GM18508 (cell line): Measurements from ENCODE around the gene CYP4A11.
"Not testable (repeated sequence)": the region's sequence is repeated elsewhere in the genome, so short reads cannot be mapped to it uniquely, and the experiment has no call there.

Source experiments
- ATAC-seq: cut with Tn5 transposase; IDR thresholded peaks from one replicate; pipeline ENCODE4 v1.9.1; 2021; ENCODE audit warnings: moderate number of reproducible peaks; ENCODE audit not compliant: insufficient read depth, unreplicated experiment

Gene CYP4A11, protein sequence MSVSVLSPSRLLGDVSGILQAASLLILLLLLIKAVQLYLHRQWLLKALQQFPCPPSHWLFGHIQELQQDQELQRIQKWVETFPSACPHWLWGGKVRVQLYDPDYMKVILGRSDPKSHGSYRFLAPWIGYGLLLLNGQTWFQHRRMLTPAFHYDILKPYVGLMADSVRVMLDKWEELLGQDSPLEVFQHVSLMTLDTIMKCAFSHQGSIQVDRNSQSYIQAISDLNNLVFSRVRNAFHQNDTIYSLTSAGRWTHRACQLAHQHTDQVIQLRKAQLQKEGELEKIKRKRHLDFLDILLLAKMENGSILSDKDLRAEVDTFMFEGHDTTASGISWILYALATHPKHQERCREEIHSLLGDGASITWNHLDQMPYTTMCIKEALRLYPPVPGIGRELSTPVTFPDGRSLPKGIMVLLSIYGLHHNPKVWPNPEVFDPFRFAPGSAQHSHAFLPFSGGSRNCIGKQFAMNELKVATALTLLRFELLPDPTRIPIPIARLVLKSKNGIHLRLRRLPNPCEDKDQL

DNA sequence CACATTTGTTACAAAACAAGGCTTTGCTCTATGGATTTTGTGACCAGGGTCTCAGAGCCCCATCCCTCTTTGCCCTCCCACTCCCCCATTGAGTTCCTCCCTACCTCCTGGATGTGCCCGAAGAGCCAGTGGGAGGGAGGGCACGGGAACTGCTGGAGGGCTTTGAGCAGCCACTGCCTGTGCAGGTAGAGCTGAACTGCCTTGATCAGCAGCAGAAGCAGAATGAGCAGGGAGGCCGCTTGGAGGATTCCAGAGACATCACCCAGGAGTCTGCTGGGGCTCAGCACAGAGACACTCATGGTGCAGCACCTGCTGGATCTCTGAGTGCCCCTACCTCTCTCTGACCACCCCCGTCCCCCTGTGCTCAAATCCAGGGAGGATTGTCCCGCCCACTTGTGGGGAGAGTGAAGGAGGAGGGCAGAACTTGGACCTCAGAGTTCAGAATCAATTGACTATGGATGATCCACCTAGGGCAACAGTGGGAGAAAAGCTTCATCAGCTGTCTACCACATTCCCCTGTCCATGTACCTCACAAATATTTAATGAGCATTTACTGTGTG lies at the start of gene CYP4A11:
Gene CYP4A11 (minus strand): TSS at position 342 of the 560 bp plus-strand sequence. CDS start 43 bp downstream, at position 299.
- no peak for ATAC-seq

DNA sequence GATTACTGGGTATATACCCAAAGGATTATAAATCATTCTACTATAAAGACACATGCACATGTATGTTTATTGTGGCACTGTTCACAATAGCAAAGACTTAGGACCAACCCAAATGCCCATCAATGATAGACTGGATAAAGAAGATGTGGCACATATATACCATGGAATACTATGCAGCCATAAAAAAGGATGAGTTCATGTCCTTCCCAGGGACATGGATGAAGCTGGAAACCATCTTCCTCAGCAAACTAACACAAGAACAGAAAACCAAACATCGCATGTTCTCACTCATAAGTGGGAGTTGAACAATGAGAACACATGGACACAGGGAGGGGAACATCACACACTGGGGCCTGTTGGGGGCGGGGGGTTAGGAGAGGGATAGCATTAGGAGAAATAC lies 49.3 kb upstream of the CYP4A11 start:
- ATAC-seq, result not testable (repeated sequence)

DNA sequence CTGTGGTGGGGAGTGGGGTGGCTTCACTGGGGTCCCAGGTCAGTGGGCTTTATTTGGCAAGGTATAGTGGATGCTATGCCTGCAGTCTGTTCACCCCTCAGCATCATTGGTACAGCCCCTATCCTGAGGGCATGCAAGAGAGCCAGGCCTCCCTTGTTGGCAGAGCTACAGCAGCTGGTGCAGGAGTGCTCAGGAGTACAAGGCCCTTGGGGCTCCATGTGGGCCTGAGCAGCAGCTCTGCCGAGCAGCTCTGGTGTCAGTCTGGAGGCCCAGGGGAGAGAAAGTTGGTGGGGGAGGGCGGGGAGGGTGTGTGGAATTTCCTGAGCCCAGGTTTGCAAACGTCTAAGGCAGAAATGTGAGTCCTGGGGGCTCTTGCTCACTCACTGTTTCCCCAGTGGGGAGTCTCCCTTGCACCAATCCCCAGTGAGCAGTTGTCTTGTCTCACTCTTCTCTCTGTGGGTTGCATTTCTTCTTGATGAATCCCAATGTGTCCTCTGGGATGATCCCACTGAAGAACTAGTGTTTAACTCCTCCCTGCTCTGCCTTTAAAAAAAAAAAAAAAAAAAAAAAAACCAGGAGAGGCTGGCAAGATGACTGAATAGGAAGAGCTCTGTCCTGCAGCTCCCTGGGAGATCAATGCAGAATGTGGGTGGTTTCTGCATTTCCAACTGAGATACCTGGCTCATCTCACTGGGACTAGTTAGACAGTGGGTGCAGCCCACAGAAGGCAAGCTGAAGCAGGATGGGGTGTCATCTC lies 42.7 kb upstream of the CYP4A11 start:
- no peak for ATAC-seq

DNA sequence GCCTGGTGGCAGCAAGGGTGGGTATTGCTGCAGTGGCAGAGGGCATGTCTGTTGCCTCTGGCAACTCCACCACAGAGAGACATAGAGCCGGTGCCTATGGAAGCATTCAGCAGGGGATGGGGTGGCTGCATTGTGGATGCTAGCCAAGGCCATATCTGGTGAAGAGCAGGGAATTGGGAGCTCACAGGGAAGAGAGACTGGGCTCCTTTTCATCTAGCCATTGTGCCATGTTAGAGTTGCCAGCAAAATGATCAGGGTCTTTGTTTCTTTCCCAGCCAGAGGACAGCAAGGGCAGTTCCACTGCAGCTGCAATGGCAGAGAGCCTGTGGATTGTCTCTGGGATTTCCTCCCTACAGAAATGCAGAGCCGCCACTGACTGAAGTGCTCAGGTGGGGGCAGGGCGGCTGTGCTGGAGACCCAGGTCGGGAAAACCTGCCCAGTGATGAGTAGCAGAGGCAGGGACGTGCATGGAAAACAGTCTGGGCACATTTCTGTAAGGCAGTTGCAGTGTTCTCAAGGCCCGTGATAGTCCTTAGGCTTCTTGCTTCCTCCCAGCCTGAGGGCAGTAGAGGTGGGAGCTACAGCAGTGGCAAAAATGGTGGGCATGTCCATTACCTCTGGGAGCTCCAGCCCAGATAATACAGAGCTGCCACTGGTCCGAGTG lies 42.0 kb upstream of the CYP4A11 start:
- ATAC-seq, result no peak

DNA sequence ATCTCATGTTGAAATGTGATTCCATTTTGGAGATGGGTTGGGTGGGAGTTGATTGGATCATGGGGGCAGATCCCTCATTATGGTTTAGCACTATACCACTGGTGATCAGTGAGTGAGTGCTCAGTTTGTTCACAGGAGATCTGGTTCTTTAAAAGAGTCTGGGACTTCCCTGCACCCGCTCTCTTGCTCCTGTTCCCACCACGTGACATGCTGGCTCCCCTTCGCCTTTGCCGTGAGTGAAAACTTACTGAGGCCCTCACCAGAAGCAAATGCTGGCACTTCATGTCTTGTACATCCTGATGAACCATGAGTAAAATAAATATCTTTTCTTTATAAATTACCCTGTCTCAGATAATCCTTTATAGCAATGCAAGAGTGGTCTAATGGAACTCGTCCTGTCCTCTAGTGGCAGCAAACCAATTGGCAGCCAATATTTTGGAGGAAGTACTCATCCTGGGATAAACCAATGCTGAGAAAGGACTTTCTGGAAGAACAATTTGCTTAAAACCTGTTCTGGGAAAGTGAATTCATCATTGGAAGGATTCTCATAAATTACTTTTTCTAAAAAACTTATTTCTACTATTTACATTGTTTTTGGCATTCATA lies 27.8 kb upstream of the CYP4A11 start:
- no peak for ATAC-seq

DNA sequence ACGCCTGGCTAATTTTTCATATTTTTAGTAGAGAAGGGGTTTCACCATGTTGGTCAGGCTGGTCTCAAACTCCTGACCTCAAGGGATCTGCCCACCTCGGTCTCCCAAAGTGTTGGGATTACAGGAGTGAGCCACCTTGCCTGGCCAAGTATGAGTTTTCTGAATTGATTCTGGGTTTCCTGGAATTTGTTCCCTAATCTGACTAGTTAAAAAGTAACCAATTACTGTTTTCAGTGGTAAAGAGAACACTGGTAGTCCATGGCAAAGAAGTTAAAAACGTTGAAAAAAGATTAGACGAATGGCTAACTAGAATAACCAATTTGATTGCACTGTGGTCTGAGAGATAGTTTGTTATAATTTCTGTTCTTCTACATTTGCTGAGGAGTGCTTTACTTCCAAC lies 21.0 kb upstream of the CYP4A11 start:
- ATAC-seq, result not testable (repeated sequence)

DNA sequence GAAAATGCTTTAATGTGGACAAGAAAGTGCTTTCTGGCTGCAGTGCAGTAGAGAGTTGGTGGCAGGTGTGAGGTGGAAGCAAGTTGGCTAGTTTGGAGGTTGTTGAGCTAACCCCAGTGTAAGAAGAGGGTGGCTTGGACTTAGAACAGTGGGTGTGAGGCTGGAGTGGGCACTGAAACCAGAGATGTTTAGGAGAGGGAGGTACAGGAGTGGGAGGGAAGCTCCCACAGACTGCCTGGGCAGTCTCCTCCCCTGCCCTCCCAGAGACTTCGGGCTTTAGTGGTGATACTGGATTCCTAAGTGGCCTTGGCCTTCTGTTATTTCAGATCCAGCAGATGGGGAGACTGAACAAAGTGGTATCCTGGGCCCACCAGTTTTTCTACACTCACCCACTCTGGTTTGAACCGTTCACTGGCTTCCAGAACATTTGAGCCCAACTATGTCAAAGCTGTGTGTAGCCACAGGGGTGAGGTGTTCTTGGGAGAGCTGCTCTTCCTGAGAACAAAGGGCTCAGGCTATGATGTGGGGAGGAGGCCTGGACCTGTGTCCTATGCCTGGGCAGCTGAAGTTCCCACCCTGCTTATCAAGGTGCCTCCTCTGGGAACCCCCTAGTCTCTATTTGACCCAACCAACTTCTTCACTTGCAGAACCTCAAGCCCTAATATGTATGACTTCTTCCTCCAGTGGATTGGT lies 19.9 kb upstream of the CYP4A11 start:
- no peak for ATAC-seq

DNA sequence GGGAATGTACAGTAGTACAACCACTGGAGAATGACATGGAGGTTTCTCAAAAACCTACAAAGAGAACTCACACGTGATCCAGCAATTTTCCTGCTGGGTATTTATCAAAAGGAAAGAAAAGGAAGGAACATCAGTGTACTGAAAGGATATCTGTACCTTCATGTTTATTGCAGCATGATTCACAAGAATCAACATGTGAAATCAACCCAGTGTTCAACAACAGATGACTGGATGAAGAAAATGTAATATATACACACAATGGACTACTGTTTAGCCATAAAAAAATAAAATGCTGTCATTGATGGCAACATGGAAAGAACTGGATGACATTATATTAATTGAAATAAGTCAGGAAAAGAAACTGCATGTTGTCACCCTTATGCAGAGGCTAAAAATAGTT lies 19.0 kb upstream of the CYP4A11 start:
- ATAC-seq, result no peak

DNA sequence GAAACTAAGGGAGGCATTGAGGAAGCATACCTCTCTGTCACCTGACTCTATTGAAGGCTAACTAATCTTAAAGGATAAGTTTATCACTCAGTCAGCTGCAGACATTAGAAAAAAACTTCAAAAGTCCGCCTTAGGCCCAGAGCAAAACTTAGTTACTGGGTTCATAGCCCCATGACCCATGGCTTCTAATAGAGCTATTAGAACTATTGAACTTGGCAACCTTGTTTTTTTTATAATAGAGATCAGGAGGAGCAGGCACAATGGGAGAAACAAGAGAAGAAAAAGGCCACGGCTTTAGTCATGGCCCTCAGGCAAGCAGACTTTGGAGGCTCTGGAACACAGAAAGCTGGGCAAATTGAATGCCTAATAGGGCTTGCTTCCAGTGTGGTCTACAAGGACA lies 13.8 kb upstream of the CYP4A11 start:
- not testable (repeated sequence) for ATAC-seq

DNA sequence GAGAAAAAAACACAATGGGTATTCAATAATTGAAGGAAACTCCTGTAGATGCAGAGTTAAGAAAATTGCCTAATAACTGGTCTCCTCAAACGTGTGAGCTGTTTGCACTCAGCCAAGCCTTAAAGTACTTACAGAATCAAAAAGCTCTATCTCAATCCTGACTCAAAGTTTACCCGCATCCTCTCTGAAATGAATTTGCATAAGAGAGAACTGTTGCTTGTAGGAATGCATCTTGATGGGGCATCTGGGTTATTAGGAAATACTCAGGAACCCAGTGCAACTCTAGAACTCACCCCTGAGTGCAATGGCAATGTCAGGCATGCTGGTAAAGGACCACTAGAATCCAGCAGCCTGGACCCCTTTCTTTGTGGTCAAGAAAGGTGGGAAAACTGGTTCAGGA lies 12.6 kb upstream of the CYP4A11 start:
- not testable (repeated sequence) for ATAC-seq

DNA sequence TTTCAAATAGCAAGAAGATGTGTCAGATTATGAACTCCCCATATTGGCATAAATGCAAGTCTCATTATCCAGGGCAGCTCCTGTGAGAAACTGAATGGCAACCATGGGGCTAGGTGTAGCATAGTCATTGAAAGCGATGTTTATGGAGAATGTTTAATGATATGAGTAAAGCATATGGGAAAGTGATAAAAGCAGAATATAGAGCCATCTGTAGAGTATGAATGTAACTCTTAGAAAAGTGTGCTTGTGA lies 8.1 kb upstream of the CYP4A11 start:
- ATAC-seq, result not testable (repeated sequence)

DNA sequence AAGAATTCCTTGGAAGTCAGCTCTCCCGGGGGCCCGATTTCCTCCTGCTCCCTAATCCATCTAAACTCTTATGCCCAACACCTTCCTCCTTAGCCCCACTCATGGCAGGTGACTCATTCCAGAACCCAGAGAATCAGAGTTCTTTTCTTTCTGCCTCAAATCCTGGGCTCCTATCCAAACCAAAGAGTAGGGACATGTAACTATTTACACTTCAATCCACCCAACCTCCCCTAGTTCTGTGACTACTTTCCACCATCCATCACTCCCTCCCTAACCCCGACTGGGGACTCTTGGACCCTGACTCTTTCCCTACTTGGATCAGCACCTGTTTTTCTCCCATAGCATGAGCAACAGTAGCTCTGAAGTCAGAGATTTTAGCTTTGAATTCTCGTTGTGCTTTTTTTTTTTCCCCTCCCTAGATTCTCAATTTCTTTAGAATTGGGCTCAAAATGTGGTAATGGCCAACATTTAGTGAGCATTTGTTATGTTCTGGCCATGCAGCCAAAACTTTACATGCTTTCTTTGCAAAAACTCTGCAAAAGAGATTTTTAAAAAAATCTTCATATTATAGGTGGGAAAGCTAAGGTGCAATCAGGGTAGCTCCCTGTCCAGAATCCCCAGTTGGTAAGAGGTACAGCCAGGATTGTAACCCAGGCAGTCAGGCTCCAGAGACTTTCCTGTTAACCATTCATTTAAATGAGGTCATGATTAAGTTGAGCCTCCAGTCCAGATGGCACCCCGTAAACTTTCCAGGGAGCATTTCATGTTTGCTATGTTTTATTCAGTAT lies 7.5 kb upstream of the CYP4A11 start:
- ATAC-seq, result no peak

DNA sequence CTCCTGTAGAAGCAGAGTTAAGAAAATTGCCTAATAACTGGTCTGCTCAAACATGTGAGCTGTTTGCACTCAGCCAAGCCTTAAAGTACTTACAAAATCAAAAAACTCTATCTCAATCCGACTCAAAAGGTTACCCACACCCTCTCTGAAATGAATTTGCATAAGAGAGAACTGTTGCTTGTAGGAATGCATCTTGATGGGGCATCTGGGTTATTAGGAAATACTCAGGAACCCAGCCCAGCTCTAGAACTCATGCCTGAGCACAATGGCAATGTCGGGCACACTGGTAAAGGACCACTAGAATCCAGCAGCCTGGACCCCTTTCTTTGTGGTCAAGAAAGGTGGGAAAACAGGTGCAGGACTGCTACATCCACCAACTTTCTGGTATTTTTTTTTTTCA lies 6.4 kb upstream of the CYP4A11 start:
- ATAC-seq, result not testable (repeated sequence)

DNA sequence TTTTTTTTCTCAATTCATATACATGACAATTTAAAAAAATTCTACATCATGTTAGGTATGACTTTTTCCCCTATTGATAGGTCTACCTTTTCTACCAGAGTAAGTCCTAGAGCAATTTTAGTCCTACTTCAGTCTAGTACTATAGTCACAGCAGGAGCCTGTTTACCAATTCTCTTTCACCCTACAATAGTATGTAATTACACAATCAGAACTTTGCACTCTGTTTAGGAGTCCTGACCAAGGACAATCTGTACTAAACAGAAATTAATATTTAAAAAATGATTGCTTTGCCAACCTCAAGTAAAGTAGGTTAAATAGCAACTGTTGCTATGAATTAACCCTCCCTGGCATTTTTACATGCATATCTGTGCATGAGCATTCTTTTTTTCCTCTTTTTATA lies 810 bp upstream of the CYP4A11 start:
- no peak for ATAC-seq

DNA sequence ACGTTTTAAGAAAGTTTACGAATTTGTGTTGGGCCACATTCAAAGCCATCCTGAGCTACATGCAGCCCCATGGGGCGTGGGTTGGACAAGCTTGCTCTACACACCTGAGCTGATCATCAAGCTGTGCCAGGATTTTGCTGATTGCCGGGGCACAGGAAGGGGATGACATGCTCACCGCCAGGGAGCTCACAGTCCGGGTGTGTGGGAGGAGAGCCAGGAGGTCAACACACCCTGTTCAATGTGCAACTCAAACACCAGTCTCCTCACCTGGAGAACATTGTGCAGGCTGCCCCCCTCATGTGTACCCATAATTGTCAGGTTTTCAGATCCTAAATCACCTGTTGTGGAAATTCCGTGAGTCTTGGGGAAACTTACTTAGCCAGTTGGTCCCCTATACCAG lies 969 bp downstream of the CYP4A11 start:
- no peak for ATAC-seq

DNA sequence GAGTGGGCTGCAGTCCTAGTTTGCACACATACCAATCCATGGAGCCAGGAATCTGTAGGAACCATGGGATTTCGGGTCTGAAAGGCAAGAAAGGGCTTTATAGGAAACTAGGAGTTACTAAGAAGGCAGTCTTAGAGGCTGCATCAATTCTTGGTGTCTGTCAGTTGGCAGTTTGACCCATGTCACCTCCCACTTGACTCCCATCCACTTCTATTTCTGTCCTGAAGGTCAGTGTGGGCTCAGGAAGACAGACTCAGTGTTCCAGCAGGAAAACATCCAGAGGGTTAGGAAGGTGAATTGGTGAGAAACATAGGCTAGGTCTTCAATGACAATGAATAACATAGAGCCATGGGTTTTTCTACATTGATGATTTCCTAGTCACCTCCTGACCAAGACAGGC lies 4.0 kb downstream of the CYP4A11 start:
- ATAC-seq, result no peak

DNA sequence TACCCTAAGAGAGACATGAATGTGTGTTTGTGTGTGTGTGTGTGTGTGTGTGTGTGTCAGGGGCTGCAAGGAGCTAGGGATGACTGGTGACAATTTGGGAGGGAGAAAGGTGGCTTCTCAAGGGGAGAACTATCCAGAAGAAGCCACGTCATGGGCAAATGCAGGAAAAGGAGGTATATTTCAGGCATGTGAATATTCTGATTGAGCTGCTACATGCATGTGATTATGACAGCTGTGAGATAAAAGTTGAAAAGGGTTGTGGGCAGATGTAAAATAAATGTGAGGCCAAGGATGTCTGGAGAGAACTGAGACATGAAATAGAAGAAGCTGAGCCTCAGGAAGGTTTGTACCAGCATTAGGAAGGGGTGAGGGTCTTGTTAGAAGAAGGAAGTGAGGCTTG lies 4.5 kb downstream of the CYP4A11 start:
- no peak for ATAC-seq

DNA sequence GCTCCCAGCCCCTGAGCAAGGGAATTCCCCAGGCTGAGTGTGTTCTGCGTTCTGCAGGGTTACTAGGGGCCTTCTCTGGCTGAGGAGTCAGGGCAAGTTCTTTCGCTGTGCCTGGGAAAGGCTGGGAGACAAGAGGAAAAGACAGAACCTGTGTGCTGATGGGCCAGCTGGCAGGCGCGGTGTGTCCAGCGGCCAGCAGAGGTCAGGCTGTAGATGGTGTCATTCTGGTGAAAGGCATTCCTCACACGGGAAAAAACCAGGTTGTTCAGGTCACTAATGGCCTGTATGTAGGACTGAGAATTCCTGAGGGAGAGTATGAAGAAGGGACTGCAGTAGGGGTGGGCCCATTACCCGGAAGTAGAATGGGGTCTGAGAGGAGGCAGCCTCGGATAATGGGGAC lies 6.4 kb downstream of the CYP4A11 start:
- not testable (repeated sequence) for ATAC-seq

DNA sequence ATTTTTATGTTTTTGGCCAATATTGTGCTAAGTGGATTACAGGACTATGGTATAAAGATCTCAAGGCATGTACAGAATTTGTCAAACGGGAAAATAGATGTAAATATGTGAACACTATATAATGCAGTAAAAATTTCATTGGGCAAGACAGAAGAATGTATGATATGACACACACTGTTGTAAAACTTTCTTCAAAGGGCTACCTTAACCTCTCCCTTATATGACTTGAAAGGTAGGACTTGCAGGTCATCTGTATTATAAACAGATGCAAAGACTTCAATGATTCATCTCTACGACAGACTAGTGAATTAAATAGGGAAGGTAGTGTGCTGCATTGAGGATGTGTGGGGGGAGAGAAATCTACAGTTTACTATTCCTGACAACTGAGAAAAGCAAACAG lies 9.3 kb downstream of the CYP4A11 start:
- not testable (repeated sequence) for ATAC-seq
